Vagina (tissue), 2 donors: Measurements from ENCODE around the gene CBLB.

Experiments used
- CTCF ChIP-seq, 3 experiments: fragments of 450-650 bp in 2 of 3; fragments of 200-600 bp in 1 of 3; sonication (generic) in 1 of 3; IDR thresholded peaks; one replicate each; pipeline ENCODE4 v1.5.1; 2017 to 2019; ENCODE audit warnings: antibody characterized with exemption in 3 of 3, mild to moderate bottlenecking in 2 of 3, moderate library complexity in 2 of 3
- POLR2A ChIP-seq, 2 donors: fragments of 450-650 bp; IDR thresholded peaks; one replicate each; pipeline ENCODE4 v1.6.1; 2017; ENCODE audit warnings: antibody characterized with exemption in 2 of 2, mild to moderate bottlenecking in 2 of 2, moderate library complexity in 2 of 2

GRCh38 chr3:105653166-105653565, 215.6 kb downstream of the CBLB start:
- TF ChIP-seq CTCF (IDR thresholded peaks at IDR 0.05), result no peak
- no peak for TF ChIP-seq POLR2A (IDR thresholded peaks at IDR 0.05)
